ENCODE results near the gene ZDHHC8.

The ZDHHC8 gene

GRCh38 chr22:20164863-20165262 is 33.3 kb downstream of the ZDHHC8 start:
- no peak for DNase-seq

GRCh38 chr22:20165421-20165820 is 33.8 kb downstream of the ZDHHC8 start:
- no peak for DNase-seq

- no peak for DNase-seq
These were observed 34.3 kb downstream of the ZDHHC8 start for GRCh38 chr22:20165913-20166312.

GRCh38 chr22:20166703-20167102 is 35.1 kb downstream of the ZDHHC8 start:
- no peak for DNase-seq

GRCh38 chr22:20167643-20168322 is 36.2 kb downstream of the ZDHHC8 start:
- no peak for DNase-seq

- DNase-seq = no peak
These were observed 37.7 kb downstream of the ZDHHC8 start for GRCh38 chr22:20169253-20169822.

- DNase-seq = no peak
These were observed 38.6 kb downstream of the ZDHHC8 start for GRCh38 chr22:20170170-20170569.

- DNase-seq = no peak
These were observed 39.9 kb downstream of the ZDHHC8 start for GRCh38 chr22:20171288-20172140.

GRCh38 chr22:20172141-20172613 is 40.6 kb downstream of the ZDHHC8 start:
- DNase-seq = no peak

- DNase-seq = no peak
These were observed 41.6 kb downstream of the ZDHHC8 start for GRCh38 chr22:20173246-20173645.

GRCh38 chr22:20173772-20174171 is 42.2 kb downstream of the ZDHHC8 start:
- DNase-seq = no peak

- peak in 2 of 4 experiments; percentile 32 to 40 for DNase-seq
These were observed 43.4 kb downstream of the ZDHHC8 start for GRCh38 chr22:20174785-20175596.

- DNase-seq = no peak
These were observed 43.9 kb downstream of the ZDHHC8 start for GRCh38 chr22:20175597-20175900.

GRCh38 chr22:20176421-20177085 is 44.9 kb downstream of the ZDHHC8 start:
- no peak for DNase-seq

- no peak for DNase-seq
These were observed 45.8 kb downstream of the ZDHHC8 start for GRCh38 chr22:20177217-20177911.

GRCh38 chr22:20178075-20178914 is 46.7 kb downstream of the ZDHHC8 start:
- DNase-seq = no peak

GRCh38 chr22:20178915-20179227 is 47.3 kb downstream of the ZDHHC8 start:
- no peak for DNase-seq

- DNase-seq = no peak
These were observed 48.0 kb downstream of the ZDHHC8 start for GRCh38 chr22:20179455-20180244.

- peak in 1 of 4 experiments; percentile 42 for DNase-seq
These were observed 48.6 kb downstream of the ZDHHC8 start for GRCh38 chr22:20180245-20180630.

GRCh38 chr22:20180640-20181039 is 49.0 kb downstream of the ZDHHC8 start:
- DNase-seq = peak; percentile 39 to 57 (median 53)
